ENCODE measurements around the gene EYA2.

Gene EYA2

GRCh38 chr20:47224300-47224791 lies 329.7 kb downstream of the EYA2 start:
- DNase-seq (ENCODE audit: low spot score) = no peak

GRCh38 chr20:47224857-47225256 lies 330.2 kb downstream of the EYA2 start:
- no peak for DNase-seq (ENCODE audit: low spot score)

DNA sequence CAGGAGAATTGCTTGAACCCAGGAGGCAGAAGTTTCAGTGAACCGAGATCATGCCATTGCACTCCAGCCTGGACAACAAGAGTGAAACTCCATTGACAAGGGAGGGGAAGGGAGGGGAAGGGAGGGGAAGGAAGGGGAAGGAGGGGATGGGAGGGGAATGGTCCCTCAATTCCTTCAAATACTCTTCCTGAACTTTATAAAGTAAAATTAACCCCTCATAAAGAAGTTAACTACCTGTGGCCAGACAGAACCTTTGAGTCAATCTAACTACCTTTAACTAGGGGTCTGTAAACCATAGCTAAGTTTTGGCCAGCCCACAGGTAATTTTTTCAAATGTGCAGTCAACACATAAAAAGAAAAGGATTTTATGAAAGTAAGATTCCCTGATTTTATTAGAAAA lies 330.8 kb downstream of the EYA2 start:
- DNase-seq (ENCODE audit: low spot score) = no peak

DNA sequence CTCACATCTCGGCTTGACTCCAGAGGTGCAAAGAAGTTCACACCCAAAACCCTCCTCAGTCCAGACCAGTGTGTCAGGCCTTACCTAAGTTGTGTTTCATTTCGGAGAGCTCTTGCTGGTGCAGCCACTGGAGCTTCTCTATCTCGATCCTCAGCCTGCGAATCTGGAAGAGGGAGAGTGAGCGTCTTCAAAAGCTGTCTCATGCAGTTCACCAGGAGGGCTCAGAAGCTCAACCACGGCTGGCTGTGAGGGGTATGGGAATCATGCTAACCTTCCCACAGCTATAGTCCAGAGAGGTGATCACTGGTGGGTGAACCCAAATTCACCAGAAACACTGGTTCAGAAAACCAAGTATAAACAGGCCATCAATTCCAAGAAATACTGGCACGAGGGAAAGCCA lies 332.5 kb downstream of the EYA2 start:
- DNase-seq (ENCODE audit: low spot score) = no peak

DNA sequence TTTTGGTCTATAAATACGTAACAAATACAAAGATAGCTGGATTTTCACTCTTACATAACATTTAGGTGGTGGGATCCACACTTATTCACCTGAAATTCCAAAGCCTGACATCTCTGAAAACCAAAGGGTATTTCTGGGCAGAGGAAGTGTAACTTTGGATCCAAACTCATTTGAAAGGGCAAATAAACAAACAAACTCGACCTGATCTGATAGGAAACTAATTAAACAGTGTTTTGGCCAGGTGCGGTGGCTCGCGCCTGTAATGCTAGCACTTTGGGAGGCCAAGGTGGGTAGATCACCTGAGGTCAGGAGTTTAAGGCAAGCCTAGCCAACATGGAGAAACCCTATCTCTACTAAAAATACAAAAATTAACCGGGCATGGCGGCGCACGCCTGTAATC lies 332.9 kb downstream of the EYA2 start:
- no peak for DNase-seq (ENCODE audit: low spot score)

DNA sequence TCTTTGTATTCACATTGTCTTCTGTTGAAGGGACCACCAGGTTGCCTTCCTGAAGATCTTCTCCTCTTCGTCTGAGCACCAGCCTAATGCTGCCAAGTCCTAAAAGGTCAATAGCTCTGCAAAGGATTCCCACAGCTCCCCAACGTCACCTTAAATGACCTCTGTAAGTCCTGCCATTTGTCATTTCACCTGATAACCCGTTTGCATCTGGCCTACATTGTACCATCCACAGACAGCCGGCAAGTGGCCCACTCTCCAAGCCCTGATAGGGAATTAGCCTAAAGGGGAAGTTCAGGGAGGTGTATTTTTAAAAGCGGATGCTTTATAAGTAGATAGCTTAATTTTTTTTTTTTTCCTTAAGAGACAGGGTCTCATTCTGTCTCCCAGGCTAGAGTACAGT lies 334.0 kb downstream of the EYA2 start:
- DNase-seq (ENCODE audit: low spot score) = no peak

DNA sequence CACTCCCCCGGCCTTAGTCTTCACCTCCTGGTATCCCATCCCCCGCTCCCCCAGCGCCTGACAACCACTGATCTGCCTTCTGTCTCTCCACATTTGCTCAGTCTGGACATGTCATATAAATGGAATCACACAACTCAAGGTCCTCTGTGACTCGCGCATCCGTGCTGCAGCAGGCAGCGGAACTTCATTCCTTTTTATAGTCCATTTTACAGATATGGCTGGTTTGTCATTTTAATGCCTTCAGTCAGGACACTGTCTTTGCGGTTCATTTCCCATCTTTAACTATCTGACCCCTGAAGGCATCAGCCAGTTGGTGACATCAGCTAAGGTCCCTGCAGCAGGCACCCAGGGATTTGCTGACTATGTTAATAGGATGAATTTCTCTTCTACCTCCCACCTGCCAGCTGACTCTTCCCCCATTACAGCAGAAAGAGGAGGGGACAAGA lies 336.2 kb downstream of the EYA2 start:
- no peak for DNase-seq (ENCODE audit: low spot score)

DNA sequence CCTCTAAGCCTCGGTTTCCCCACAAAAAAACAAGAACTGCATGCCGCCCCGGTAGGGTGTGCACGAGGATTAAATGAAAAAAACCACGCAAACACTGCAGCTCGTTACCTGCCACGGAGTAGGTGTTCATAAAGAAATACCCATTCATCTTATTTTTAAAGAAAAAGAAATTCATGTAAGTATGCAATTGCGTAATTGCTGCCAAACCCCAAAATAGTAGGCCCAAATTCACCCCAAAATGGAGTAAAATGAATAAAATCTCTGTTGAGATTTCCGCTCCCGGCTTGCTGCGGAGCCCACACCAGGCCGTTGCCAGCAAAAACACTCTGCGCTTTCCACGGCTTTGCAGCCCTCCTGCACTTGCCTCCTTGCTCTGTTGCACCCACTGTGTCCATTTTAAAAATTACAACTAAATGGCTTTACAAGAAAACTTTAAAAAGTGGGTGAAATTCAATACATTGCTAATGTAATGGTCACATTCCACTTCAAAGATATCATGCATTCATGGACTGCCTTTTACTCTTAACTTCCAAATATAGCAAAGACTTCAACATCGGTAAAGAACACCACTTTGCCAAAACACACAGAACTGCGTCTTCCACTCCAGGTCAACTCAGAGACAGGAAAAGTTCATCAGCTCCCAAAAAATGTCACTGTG lies 336.9 kb downstream of the EYA2 start:
- DNase-seq (ENCODE audit: low spot score) = no peak

- DNase-seq (ENCODE audit: low spot score) = no peak
These were observed 337.9 kb downstream of the EYA2 start for GRCh38 chr20:47232518-47232917.

- no peak for DNase-seq (ENCODE audit: low spot score)
These were observed 338.9 kb downstream of the EYA2 start for GRCh38 chr20:47233333-47234188.

- no peak for DNase-seq (ENCODE audit: low spot score)
These were observed 340.5 kb downstream of the EYA2 start for GRCh38 chr20:47235111-47235510.

DNA sequence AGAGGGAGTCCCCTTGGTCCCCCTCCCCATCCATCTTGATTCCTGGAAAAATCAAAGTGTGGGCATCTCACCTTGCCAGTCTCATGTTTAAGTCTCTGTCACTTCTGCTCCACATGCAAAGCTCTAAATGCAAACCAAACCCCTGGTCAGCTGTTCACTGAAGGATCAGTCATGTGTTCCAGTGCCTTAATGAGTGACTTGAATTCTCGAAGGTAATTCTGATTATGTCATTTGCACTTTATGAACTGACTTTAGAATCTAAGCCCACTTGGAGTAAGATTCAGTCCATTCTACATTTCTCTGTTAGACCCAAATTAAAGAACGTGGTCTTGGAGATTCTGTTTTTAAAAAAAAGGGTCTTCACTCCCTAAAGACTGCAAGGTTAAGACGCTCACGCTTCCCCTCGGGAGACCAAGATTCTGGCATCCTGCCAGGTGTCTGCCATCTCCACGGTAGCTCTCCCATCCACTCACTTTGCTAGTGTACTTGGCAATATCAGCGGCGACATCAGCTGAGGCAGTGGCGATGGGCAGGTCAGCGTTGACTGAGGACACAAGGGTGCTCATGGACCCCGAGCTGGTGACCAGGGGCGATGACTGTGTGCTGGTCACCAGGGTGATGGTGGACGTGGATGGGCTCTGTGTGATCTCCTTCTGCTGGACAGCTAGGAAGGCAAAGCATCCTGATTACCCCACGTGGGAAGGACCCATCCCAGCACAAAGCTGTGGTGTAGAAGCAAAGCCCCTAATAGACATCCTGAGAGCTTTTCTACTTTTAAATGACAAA lies 341.4 kb downstream of the EYA2 start:
- no peak for DNase-seq (ENCODE audit: low spot score)

DNA sequence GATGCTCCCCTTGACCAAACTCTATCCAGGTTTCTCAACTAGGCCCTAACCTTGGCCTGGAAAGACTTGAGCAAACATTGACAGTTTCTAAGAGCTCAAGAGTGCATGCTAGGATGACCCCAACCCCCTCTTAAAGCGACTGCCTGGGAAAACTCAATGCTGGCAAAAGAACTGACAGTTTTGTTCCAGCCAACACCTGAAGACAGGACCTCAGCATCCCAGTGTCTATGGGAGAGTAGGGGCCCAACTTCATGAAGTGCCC lies 341.9 kb downstream of the EYA2 start:
- DNase-seq (ENCODE audit: low spot score) = no peak

DNA sequence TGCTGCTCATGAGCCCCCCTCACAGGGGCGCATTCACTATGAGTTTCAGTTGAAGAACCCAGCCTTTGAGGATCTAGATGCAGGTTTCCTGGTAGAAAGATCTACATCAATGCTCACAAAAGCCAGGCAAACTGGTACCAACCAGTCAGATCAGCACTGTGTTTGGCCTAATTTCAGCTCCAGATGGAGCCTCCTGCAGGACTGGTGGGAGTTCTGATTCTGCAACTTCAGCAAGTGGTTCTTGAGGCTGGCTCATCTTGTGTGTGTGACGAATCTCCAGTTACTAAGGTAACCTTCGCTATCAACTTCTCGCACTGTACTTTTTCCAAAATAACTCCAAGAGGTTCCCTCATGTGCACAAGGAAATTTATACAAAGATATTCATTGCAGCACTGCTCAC lies 343.1 kb downstream of the EYA2 start:
- DNase-seq (ENCODE audit: low spot score) = no peak

Small RNA genes within 50 kb of the gene (small RNA-seq; reads per million reads assigned to genes)
- gene MIR3616 = 0 reads per million in 2 experiments
